A673 (cell line): ENCODE results near the gene SRRD. TPM values are rescaled to one million over a fixed set of nuclear protein-coding genes. Genes with fewer than 3 reads are reported as not detected.

Source experiments
- BruUV-seq: library from RNA; stranded (reverse); fragments of 400-500 nt; replicated peaks from 2 replicates; lab custom pipeline; 2021; lab: Mats Ljungman, UMichigan
- CTCF ChIA-PET: fragments of 300-600 bp; sonication (Branson Sonifier 250); formaldehyde crosslinking; loops from one replicate; lab custom pipeline; 2022; ENCODE audit warnings: antibody characterized with exemption; lab: Charles Lee
- POLR2A ChIA-PET: fragments of 300-600 bp; sonication (Branson Sonifier 250); formaldehyde crosslinking; loops from one replicate; lab custom pipeline; 2022; ENCODE audit warnings: antibody characterized with exemption; ENCODE audit not compliant: low non-redundant PET; lab: Charles Lee
- DNase-seq: peaks from one replicate; pipeline ENCODE4 v3.0.0-alpha.2; 2015; ENCODE audit warnings: low spot score
- H3K27ac ChIP-seq: fragments of 200-600 bp; sonication (generic); 2 replicates; pipeline ENCODE4 v1.5.1; 2016; ENCODE audit warnings: mixed run types, low read depth, mild to moderate bottlenecking, mixed read lengths, antibody characterized with exemption, low read length; ENCODE audit not compliant: poor library complexity, severe bottlenecking
- H3K27me3 ChIP-seq: fragments of 200-600 bp; sonication (generic); replicated peaks from 2 replicates; pipeline ENCODE4 v1.6.1; 2017; ENCODE audit warnings: mixed run types, low read depth, mild to moderate bottlenecking, mixed read lengths, antibody characterized with exemption, low read length; ENCODE audit not compliant: insufficient read depth, poor library complexity
- H3K36me3 ChIP-seq: fragments of 200-600 bp; sonication (generic); 2 replicates; pipeline ENCODE4 v1.6.1; 2016; ENCODE audit warnings: mixed run types, mild to moderate bottlenecking, mixed read lengths, antibody characterized with exemption, low read length; ENCODE audit not compliant: insufficient read depth, poor library complexity, severe bottlenecking
- H3K4me1 ChIP-seq: fragments of 200-600 bp; sonication (generic); 2 replicates; pipeline ENCODE4 v1.6.1; 2017; ENCODE audit warnings: mixed run types, mild to moderate bottlenecking, mixed read lengths, antibody characterized with exemption, low read length; ENCODE audit not compliant: insufficient read depth, poor library complexity, severe bottlenecking
- H3K4me3 ChIP-seq: fragments of 200-600 bp; sonication (generic); 2 replicates; pipeline ENCODE4 v1.5.1; 2016; ENCODE audit warnings: low read depth, mixed run types, mild to moderate bottlenecking, mixed read lengths, low read length; ENCODE audit not compliant: poor library complexity, severe bottlenecking
- H3K9me3 ChIP-seq: fragments of 200-600 bp; sonication (generic); 2 replicates; pipeline ENCODE4 v1.6.1; 2016; ENCODE audit warnings: mixed run types, low read depth, mild to moderate bottlenecking, mixed read lengths, antibody characterized with exemption, low read length; ENCODE audit not compliant: poor library complexity, severe bottlenecking
- EZH2 ChIP-seq: fragments of 200-600 bp; sonication (generic); IDR thresholded peaks from 2 replicates; pipeline ENCODE4 v1.6.1; 2017; ENCODE audit warnings: borderline replicate concordance, low read depth, mild to moderate bottlenecking, mixed read lengths, antibody characterized with exemption, low read length; ENCODE audit not compliant: poor library complexity, severe bottlenecking
- intact Hi-C: fragments of 100-400 bp; cut with micrococcal nuclease; formaldehyde crosslinking; loops from one replicate; pipeline ENCODE4 v1.10.0; 2022; ENCODE audit not compliant: unreplicated experiment
- total RNA-seq: library from RNA; stranded (reverse); gene quantifications from 2 replicates; pipeline ENCODE4 v1.2.3, GENCODE V29; 2021
- TF ChIP-seq, protein P1 (sequence below): fragments of 300-800, 200-600 bp; sonication (generic); conservative IDR thresholded peaks from 2 replicates; pipeline ENCODE4 v1.5.1; 2017; ENCODE audit warnings: low read depth, mild to moderate bottlenecking, antibody characterized with exemption, low read length, moderate library complexity, mixed read lengths

The SRRD gene
- total RNA-seq, 1 experiment from 2014 or later, result 28.8 TPM

DNA sequence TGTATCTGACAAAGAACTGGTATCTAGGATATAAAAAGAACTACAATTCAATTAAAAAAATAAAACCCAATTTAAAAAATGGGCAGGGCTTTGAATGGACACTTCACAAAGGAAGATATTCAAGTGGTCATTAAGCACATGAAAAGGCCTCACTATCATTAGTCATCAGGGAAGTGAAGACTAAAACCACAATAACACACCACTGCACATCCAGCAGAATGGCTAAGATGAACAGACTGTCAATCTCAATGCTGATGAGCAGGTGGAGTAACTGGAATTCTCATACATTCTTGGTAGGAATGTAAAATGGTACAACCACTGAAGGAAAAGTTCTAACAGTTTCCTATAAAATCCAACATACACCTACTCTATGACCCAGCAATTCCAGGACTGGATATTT, 9.0 kb upstream of the SRRD start:
- no peak overlapping the region for H3K4me3 ChIP-seq
- intact Hi-C loops, result no loop called here
- no peaks in the 10 kb centered on the region for H3K27me3 ChIP-seq
- no peak overlapping the region for H3K27ac ChIP-seq
- no TSS peak for BruUV-seq
- no peak for TF ChIP-seq EZH2
- TF ChIP-seq, protein P1, sequence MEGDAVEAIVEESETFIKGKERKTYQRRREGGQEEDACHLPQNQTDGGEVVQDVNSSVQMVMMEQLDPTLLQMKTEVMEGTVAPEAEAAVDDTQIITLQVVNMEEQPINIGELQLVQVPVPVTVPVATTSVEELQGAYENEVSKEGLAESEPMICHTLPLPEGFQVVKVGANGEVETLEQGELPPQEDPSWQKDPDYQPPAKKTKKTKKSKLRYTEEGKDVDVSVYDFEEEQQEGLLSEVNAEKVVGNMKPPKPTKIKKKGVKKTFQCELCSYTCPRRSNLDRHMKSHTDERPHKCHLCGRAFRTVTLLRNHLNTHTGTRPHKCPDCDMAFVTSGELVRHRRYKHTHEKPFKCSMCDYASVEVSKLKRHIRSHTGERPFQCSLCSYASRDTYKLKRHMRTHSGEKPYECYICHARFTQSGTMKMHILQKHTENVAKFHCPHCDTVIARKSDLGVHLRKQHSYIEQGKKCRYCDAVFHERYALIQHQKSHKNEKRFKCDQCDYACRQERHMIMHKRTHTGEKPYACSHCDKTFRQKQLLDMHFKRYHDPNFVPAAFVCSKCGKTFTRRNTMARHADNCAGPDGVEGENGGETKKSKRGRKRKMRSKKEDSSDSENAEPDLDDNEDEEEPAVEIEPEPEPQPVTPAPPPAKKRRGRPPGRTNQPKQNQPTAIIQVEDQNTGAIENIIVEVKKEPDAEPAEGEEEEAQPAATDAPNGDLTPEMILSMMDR, result no peak
- no peaks in the 10 kb centered on the region for H3K9me3 ChIP-seq
- ChIA-PET POLR2A (no interaction called here), CTCF (no interaction called here)
- no peaks in the 10 kb centered on the region for H3K4me1 ChIP-seq
- no peak for DNase-seq
- peaks cover 74% of the 10 kb centered on the region for H3K36me3 ChIP-seq

DNA sequence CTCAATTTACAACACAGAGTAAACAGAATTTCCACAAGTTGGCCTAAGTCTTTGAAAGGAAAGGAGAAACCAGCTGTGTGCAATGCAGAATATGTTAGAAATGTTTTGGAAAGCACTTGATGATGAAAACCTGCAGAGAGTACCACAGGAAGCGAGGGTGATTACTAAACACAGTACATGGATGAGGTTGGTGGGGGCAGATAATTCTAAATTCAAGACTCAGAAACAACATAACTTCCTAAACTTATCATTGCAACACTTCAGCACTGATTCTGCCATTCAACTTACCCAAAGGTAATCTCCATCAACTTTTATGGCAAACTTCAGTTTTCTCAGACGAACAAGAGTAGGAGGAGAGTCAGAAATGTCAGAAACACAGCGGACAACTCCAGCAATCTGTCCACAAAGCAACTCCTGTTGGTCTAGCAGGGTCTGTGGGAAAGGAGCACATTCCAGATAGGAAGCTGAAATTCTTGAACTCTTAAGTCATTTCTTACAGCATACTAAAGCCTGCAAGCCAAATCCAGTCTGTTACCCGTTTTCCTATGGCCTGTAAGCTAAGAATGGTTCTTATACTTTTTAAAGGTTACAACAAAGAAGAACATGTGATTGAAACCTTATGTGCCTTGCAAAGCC, 6.9 kb upstream of the SRRD start:
- ChIA-PET CTCF (no interaction called here), POLR2A (no interaction called here)
- Histone ChIP-seq H3K27ac (no peak overlapping the region), H3K9me3 (no peaks in the 10 kb centered on the region), H3K4me3 (no peak overlapping the region), H3K36me3 (peaks cover 55% of the 10 kb centered on the region), H3K4me1 (peaks cover 15% of the 10 kb centered on the region), H3K27me3 (no peaks in the 10 kb centered on the region)
- no peak for DNase-seq
- intact Hi-C loops, result no loop called here
- no peak for TF ChIP-seq EZH2
- TF ChIP-seq, protein P1, result no peak
- no TSS peak for BruUV-seq

DNA sequence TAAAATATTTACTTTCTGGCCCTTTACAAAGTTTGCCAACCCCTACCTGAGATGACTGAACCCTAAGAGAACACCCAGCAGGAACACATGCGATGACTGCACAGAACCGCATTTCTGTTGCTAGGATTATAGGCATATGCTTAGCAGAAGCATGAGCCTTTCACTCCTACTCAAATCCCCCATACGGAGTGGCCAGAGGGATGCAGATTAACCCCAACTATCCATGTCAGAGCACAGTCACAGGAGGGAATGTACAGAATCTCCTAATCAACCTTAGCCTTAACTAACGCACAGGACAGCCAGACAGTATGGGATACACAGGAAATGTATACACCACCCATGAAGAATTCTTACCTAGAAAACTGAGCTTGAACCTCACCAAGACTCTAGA, 6.3 kb upstream of the SRRD start:
- no peak for DNase-seq
- no peak overlapping the region for H3K4me3 ChIP-seq
- TF ChIP-seq, protein P1, result no peak
- TF ChIP-seq EZH2, result no peak
- H3K27me3 ChIP-seq, result no peaks in the 10 kb centered on the region
- peaks cover 20% of the 10 kb centered on the region for H3K4me1 ChIP-seq
- no peak overlapping the region for H3K27ac ChIP-seq
- intact Hi-C loops, result no loop called here
- no peaks in the 10 kb centered on the region for H3K9me3 ChIP-seq
- peaks cover 50% of the 10 kb centered on the region for H3K36me3 ChIP-seq
- ChIA-PET CTCF (no interaction called here), POLR2A (no interaction called here)
- no TSS peak for BruUV-seq
